CMK (cell line): Measurements from ENCODE around the gene ERN2.

Source experiments
- DNase-seq: peaks from one replicate; pipeline ENCODE4 v3.0.0-alpha.2; 2010; ENCODE audit warnings: low read depth

Gene ERN2

DNA sequence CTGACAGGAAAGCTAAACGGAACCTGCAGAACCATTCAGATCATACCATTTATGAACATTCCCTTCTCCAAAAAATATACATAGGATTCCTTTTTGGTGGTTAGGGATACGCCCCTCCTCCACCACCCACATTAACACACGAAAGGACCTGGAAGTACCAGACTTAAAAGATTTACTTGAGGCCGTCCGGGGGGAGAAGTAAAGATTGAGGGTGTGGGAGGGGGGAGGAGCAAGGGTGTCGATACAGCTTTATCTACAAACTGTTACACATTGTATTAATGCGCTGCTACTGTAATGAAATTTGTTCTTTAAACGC lies 72.4 kb downstream of the ERN2 start:
- DNase-seq, result peak; percentile 15
